Occipital lobe (tissue), 2 donors: ENCODE data around the gene COA7. TPM values are rescaled to one million over a fixed set of nuclear protein-coding genes. Genes with fewer than 3 reads are reported as not detected.
"Not testable (repeated sequence)": the region's sequence is repeated elsewhere in the genome, so short reads cannot be mapped to it uniquely, and the experiment has no call there.

Experiments used
- DNase-seq: peaks from one replicate; lab custom pipeline; 2025; lab: John Stamatoyannopoulos, UW
- total RNA-seq: library from RNA; depleted of rRNA; stranded (reverse); fragments of >200 nt; gene quantifications from one replicate; pipeline ENCODE4 v1.2.3, GENCODE V29; 2014

Gene COA7
- total RNA-seq, result 25.6 TPM

- DNase-seq, result peak; percentile 80
These were observed at the start of gene COA7 for GRCh38 chr1:52697795-52698674. TSS of gene COA7 (minus strand) at chr1:52698347. CDS start at chr1:52698326, 21 bp downstream.

- DNase-seq, result no peak
These were observed 49.3 kb upstream of the COA7 start for GRCh38 chr1:52747450-52747849.

GRCh38 chr1:52746189-52746588, 48.0 kb upstream of the COA7 start:
- DNase-seq, result no peak

GRCh38 chr1:52741259-52741658, 43.1 kb upstream of the COA7 start:
- DNase-seq, result no peak

- DNase-seq, result no peak
These were observed 41.7 kb upstream of the COA7 start for GRCh38 chr1:52739699-52740467.

- no peak for DNase-seq
These were observed 40.7 kb upstream of the COA7 start for GRCh38 chr1:52738893-52739292.

- DNase-seq, result no peak
These were observed 40.0 kb upstream of the COA7 start for GRCh38 chr1:52738148-52738547.

GRCh38 chr1:52735371-52735770, 37.2 kb upstream of the COA7 start:
- not testable (repeated sequence) for DNase-seq

- DNase-seq, result no peak
These were observed 35.2 kb upstream of the COA7 start for GRCh38 chr1:52733368-52733767.

- no peak for DNase-seq
These were observed 30.0 kb upstream of the COA7 start for GRCh38 chr1:52727956-52728656.

- no peak for DNase-seq
These were observed 29.0 kb upstream of the COA7 start for GRCh38 chr1:52727114-52727586.

GRCh38 chr1:52726265-52727113, 28.3 kb upstream of the COA7 start, which contains the start of gene ZYG11B:
TSS of gene ZYG11B (plus strand) at chr1:52726453. CDS start at chr1:52726654, 201 bp downstream.
- DNase-seq, result peak; percentile 91

- no peak for DNase-seq
These were observed 27.7 kb upstream of the COA7 start for GRCh38 chr1:52725903-52726264.

GRCh38 chr1:52723260-52723659, 25.1 kb upstream of the COA7 start:
- no peak for DNase-seq

- not testable (repeated sequence) for DNase-seq
These were observed 17.1 kb upstream of the COA7 start for GRCh38 chr1:52715296-52715695.

- DNase-seq, result no peak
These were observed 15.4 kb upstream of the COA7 start for GRCh38 chr1:52713590-52713989.

GRCh38 chr1:52709016-52709415, 10.9 kb upstream of the COA7 start:
- DNase-seq, result no peak

- no peak for DNase-seq
These were observed 9.9 kb upstream of the COA7 start for GRCh38 chr1:52707927-52708655.

- DNase-seq, result no peak
These were observed 9.1 kb upstream of the COA7 start for GRCh38 chr1:52706941-52707926.
